Activated naive CD4-positive, alpha-beta T cell treated with anti-CD3 and anti-CD28 coated beads, Interleukin-2, amount 10 ng/mL, durations not matched to agents 7 days and 5 days (primary cell): ENCODE data around the gene SLC2A10.

Experiments
- CTCF ChIA-PET: fragments of 350-600 bp; sonication (Branson Sonifier 250); formaldehyde crosslinking; loops from one replicate; lab custom pipeline; 2021; ENCODE audit warnings: antibody characterized with exemption; lab: Charles Lee
- DNase-seq: peaks from one replicate; pipeline ENCODE4 v3.0.0-alpha.2; 2020
- H3K27ac Mint-ChIP-seq: one replicate; pipeline ENCODE4 v1.8.0; 2021; ENCODE audit warnings: mild to moderate bottlenecking, moderate library complexity, mixed read lengths
- H3K27me3 Mint-ChIP-seq: one replicate; pipeline ENCODE4 v1.8.0; 2021; ENCODE audit warnings: mild to moderate bottlenecking, mixed read lengths
- H3K36me3 Mint-ChIP-seq: one replicate; pipeline ENCODE4 v1.8.0; 2021; ENCODE audit warnings: mixed read lengths
- H3K4me1 Mint-ChIP-seq: one replicate; pipeline ENCODE4 v1.8.0; 2021; ENCODE audit warnings: mixed read lengths
- H3K4me3 Mint-ChIP-seq: one replicate; pipeline ENCODE4 v1.8.0; 2021; ENCODE audit warnings: mild to moderate bottlenecking, moderate library complexity, mixed read lengths
- H3K9me3 Mint-ChIP-seq: one replicate; pipeline ENCODE4 v1.8.0; 2021; ENCODE audit warnings: mixed read lengths

Gene SLC2A10

DNA sequence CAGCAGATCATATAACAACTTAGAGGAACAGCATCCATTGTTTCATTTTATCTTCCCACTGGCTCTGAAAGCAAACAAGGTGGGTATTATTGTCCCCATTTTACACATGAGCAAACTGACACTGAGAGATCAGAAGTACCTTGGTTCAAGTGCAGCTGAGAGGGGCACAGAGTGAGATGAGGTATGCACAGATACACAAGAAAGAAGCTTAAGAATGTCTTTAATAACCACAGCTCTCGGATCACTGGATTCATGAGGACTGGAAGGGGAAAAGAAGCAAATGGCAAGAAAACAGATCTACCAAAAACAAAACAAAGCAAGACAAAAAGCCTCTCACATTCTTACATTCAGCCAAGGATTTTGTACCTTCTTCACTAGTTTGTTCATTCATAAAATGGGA is 10.6 kb downstream of the SLC2A10 start:
- H3K27ac Mint-ChIP-seq = no peak overlapping the region
- H3K4me3 Mint-ChIP-seq = no peak overlapping the region
- peaks cover 5% of the 10 kb centered on the region for H3K9me3 Mint-ChIP-seq
- no peak for DNase-seq
- H3K27me3 Mint-ChIP-seq = peaks cover 10% of the 10 kb centered on the region
- no peaks in the 10 kb centered on the region for H3K36me3 Mint-ChIP-seq
- H3K4me1 Mint-ChIP-seq = no peaks in the 10 kb centered on the region
- CTCF ChIA-PET = no interaction called here

DNA sequence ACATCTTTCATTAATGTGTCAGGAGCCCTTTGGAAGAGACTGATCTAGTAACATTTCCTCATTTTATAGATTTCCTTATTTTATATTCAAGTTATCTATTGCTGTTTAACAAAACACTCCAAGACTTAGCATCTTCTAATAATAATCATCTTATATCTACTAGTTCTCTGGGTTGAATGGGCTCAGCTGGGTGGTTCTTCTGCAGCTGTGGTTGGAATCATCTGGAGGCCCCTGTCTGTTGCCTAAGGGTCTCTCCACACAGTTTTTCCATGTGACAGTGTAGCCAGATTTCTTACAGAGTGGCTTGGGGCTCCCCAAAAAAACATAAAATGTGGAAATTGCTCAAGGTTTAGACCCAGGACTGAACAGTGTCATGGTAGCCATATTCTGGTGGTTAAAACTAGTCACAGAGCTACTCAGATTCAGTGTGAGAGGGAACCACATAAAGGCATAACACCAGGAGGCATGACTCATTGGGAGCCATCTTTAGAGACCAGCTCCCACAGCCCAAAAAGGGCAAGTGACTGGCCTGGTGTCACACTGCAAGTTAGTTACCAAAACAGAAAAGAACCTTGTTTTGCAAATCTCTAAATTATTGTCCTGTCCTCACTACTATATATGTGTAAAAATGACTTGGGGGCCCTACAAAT is 11.5 kb downstream of the SLC2A10 start:
- Mint-ChIP-seq H3K27ac (no peak overlapping the region), H3K27me3 (peaks cover 10% of the 10 kb centered on the region), H3K4me3 (no peak overlapping the region), H3K4me1 (no peaks in the 10 kb centered on the region), H3K36me3 (no peaks in the 10 kb centered on the region), H3K9me3 (peaks cover 5% of the 10 kb centered on the region)
- DNase-seq = no peak
- CTCF ChIA-PET = no interaction called here

DNA sequence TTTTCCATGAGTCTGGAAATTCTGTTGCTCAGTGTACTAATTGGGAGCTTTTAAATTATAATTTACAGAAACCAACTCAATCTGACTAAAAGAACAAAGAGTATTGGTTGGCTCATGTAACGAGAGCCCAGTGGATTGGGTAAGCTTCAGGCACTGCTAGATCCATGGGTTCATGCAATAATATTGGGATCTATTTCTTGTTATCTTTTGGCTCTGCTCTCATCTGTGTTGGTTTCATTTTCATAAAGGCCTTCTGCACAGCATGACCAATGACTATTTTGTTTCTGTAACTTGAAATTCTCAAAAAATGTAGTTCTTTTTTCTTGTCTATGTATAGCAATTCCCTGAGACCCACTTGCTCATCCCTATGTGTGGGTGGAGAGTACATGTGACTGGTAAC is 12.0 kb downstream of the SLC2A10 start:
- H3K9me3 Mint-ChIP-seq = peaks cover 5% of the 10 kb centered on the region
- H3K27ac Mint-ChIP-seq = no peak overlapping the region
- H3K4me3 Mint-ChIP-seq = no peak overlapping the region
- no peaks in the 10 kb centered on the region for H3K4me1 Mint-ChIP-seq
- no peaks in the 10 kb centered on the region for H3K36me3 Mint-ChIP-seq
- CTCF ChIA-PET = no interaction called here
- DNase-seq = no peak
- peaks cover 10% of the 10 kb centered on the region for H3K27me3 Mint-ChIP-seq

DNA sequence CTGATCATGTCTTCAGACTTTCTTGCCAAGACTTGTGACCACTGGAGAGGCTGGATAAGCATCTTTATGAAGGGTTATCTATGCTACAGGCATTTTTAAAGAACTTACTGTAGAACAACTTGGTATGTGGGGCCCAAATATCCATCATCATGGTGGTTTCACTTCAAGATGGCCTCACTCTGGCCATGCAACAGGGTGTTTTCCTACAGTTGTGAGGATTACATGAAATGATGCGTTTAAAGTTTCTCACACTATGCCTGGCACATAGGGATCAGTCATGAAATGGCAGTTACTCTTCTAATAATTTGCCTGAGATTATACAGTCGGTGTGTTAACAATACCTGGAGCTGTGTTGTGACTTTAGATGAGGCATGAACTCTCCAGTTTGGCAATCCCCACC is 13.0 kb downstream of the SLC2A10 start:
- H3K4me1 Mint-ChIP-seq = no peaks in the 10 kb centered on the region
- no peak for DNase-seq
- H3K27me3 Mint-ChIP-seq = peaks cover 10% of the 10 kb centered on the region
- no peak overlapping the region for H3K4me3 Mint-ChIP-seq
- no peak overlapping the region for H3K27ac Mint-ChIP-seq
- CTCF ChIA-PET = no interaction called here
- H3K9me3 Mint-ChIP-seq = peaks cover 5% of the 10 kb centered on the region
- no peaks in the 10 kb centered on the region for H3K36me3 Mint-ChIP-seq

DNA sequence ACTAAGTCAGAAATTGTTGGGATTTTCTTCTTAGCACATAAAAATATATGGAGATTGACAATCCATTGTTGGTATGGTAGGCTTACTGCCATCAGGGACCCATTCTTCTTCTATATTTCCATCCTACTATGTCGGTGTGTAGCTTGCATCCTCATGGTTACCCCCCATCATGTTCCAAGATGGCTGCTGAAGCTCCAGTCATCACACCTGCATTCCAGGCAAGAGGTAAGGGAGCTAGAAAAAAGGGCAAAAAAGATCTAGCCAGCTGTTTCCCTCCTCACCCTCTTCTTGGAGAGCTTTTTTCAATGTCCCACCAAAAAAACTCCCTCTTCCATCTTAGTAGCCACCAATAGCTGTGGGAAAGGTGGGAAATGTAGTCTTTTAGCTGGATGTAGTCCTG is 13.6 kb downstream of the SLC2A10 start:
- Mint-ChIP-seq H3K27ac (no peak overlapping the region), H3K36me3 (no peaks in the 10 kb centered on the region), H3K9me3 (peaks cover 5% of the 10 kb centered on the region), H3K4me1 (no peaks in the 10 kb centered on the region), H3K27me3 (peaks cover 5% of the 10 kb centered on the region), H3K4me3 (no peak overlapping the region)
- no peak for DNase-seq
- CTCF ChIA-PET = no interaction called here

DNA sequence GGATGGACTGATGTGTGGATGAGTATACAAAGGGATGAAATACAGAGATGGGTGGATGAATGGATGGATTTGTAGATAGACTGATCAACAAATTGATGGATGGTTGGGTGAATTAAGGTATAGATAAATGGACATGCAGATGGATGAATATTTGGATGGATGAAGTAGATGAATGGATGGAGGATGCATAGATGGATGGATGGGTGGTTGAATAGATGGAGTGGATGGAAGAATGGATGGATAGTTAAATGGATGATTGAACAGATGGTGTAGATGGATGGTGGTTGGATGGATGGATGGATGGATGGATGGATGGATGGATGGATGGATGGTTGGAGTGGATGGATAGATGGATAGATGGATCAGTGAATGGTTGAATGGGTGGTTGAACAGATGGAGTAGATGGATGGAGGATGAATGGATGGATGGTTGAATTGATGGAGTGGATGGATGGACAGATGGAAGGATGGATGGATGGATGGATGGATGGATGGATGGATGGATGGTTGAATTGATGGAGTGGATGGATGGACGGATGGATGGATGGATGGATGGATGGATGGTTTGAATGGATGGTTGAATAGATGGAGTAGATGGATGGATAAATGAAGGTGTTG is 15.0 kb downstream of the SLC2A10 start:
- H3K27me3 Mint-ChIP-seq = no peaks in the 10 kb centered on the region
- CTCF ChIA-PET = no interaction called here
- H3K27ac Mint-ChIP-seq = no peak overlapping the region
- H3K4me3 Mint-ChIP-seq = no peak overlapping the region
- DNase-seq = no peak
- H3K36me3 Mint-ChIP-seq = no peaks in the 10 kb centered on the region
- H3K9me3 Mint-ChIP-seq = peaks cover 5% of the 10 kb centered on the region
- H3K4me1 Mint-ChIP-seq = no peaks in the 10 kb centered on the region

DNA sequence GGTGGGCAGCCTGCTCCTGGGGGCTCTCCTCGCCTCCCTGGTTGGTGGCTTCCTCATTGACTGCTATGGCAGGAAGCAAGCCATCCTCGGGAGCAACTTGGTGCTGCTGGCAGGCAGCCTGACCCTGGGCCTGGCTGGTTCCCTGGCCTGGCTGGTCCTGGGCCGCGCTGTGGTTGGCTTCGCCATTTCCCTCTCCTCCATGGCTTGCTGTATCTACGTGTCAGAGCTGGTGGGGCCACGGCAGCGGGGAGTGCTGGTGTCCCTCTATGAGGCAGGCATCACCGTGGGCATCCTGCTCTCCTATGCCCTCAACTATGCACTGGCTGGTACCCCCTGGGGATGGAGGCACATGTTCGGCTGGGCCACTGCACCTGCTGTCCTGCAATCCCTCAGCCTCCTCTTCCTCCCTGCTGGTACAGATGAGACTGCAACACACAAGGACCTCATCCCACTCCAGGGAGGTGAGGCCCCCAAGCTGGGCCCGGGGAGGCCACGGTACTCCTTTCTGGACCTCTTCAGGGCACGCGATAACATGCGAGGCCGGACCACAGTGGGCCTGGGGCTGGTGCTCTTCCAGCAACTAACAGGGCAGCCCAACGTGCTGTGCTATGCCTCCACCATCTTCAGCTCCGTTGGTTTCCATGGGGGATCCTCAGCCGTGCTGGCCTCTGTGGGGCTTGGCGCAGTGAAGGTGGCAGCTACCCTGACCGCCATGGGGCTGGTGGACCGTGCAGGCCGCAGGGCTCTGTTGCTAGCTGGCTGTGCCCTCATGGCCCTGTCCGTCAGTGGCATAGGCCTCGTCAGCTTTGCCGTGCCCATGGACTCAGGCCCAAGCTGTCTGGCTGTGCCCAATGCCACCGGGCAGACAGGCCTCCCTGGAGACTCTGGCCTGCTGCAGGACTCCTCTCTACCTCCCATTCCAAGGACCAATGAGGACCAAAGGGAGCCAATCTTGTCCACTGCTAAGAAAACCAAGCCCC is 16.0 kb downstream of the SLC2A10 start:
- H3K27me3 Mint-ChIP-seq = no peaks in the 10 kb centered on the region
- H3K4me3 Mint-ChIP-seq = no peak overlapping the region
- no peaks in the 10 kb centered on the region for H3K4me1 Mint-ChIP-seq
- peaks cover 3% of the 10 kb centered on the region for H3K9me3 Mint-ChIP-seq
- CTCF ChIA-PET = no interaction called here
- H3K36me3 Mint-ChIP-seq = no peaks in the 10 kb centered on the region
- no peak for DNase-seq
- no peak overlapping the region for H3K27ac Mint-ChIP-seq

DNA sequence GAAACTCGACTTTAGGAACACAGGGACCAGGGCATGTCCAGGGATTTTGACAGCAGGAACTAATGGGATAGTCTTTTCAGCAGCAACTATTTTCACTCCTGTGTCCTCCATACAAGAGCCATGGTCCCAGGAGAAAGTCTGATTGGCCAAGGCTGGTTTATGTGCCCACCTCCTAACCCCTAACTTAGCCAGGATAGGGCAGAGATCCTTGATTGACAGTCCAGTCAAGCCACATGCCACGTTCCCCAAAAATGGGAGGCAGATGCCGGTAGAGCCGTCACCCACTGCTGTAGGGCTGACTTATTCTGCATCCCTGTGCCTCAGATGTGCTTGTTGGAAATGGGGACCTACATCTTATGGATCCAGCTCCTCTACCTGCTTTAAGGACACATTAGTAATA is 22.3 kb downstream of the SLC2A10 start:
- Mint-ChIP-seq H3K4me3 (no peak overlapping the region), H3K27ac (no peak overlapping the region), H3K4me1 (no peaks in the 10 kb centered on the region), H3K27me3 (peaks cover 5% of the 10 kb centered on the region), H3K9me3 (no peaks in the 10 kb centered on the region), H3K36me3 (no peaks in the 10 kb centered on the region)
- CTCF ChIA-PET = no interaction called here
- DNase-seq = no peak

DNA sequence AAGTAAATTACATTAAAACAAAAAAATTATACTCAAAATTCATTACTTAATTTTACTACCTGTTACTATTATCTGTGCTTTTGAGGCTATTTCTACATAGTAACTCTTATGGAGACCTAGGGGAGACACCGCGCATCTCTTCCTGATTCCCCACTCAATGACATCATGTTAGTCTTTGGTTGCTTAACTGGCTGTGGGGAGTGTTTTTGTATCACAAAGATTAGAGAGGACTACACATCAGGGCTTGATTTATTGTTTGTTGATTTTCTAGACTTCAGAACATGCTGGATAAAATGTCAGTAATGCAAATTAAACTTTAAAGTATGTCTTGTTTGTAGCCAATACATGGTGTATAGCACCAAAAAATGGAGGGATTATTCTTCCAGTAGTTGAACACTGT is 26.0 kb downstream of the SLC2A10 start:
- DNase-seq = no peak
- CTCF ChIA-PET = no interaction called here
- Mint-ChIP-seq H3K27ac (no peak overlapping the region), H3K9me3 (no peaks in the 10 kb centered on the region), H3K4me3 (no peak overlapping the region), H3K4me1 (no peaks in the 10 kb centered on the region), H3K27me3 (peaks cover 24% of the 10 kb centered on the region), H3K36me3 (no peaks in the 10 kb centered on the region)

DNA sequence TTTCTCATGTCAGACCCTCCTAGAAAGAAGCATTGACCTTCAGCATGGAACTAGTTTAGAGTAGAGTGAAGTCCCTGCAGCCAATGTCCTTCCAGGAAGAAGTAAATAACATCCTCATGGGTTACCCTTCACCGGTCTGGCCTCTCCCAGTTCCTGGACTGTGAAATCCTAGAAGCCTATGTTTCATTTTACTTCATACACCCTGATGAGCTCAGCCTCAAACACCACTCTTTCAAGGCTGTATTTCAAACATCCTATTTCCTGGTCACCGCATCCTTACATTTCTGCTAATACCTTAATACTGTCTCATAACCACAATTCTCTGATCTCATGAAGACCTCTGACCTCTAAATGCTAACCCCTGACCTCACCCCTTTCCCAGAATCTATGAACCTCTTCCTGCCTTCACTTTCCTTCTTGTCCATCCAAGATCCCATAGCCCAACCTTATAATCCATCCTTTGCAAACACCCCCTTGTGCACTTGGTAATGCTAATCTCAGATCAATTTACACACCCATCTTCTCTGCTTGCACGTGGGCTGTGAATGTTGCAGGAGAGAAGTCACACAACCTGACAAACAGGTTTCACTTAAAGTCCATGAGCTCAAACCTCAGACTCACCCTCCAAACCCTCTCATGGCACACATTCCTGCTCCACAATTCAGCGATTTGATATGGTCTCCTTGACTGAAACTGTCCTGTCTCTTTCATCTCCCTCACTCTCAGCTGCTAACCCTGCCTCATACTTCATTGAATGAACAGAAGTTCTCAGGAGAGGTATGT is 30.2 kb downstream of the SLC2A10 start:
- Mint-ChIP-seq H3K36me3 (no peaks in the 10 kb centered on the region), H3K9me3 (no peaks in the 10 kb centered on the region), H3K4me3 (no peak overlapping the region), H3K4me1 (no peaks in the 10 kb centered on the region), H3K27me3 (peaks cover 42% of the 10 kb centered on the region), H3K27ac (no peak overlapping the region)
- no peak for DNase-seq
- CTCF ChIA-PET = interaction anchor here (0.6 to 1.1 kb wide), 3 partner anchors 13 to 496 kb away, joined by 3 read pairs; no protein-coding TSS in a partner anchor

DNA sequence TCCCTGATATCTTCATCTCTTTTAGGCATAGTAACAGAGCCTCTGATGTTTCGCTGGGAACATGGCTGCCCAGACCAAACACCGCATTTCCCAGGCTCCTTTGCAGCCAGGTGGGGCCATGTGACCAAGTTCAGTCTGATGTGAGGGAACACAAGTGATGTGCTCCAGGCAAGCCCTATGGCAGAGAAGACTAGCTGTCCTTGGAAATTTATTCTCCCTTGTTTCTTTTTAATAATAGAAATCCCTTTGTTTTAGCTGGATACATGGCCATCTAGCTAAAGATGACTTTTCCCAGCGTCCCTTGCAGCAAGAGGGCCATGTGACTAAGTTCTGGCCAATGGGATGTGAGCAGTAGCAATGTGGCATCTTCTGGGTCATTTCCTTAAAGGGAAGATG is 30.8 kb downstream of the SLC2A10 start:
- Mint-ChIP-seq H3K27me3 (peaks cover 42% of the 10 kb centered on the region), H3K27ac (no peak overlapping the region), H3K4me1 (no peaks in the 10 kb centered on the region), H3K4me3 (no peak overlapping the region), H3K9me3 (no peaks in the 10 kb centered on the region), H3K36me3 (no peaks in the 10 kb centered on the region)
- DNase-seq = no peak
- CTCF ChIA-PET = interaction anchor here (0.9 to 1.1 kb wide), 2 partner anchors 12 to 18 kb away, joined by 3 read pairs; no protein-coding TSS in a partner anchor

DNA sequence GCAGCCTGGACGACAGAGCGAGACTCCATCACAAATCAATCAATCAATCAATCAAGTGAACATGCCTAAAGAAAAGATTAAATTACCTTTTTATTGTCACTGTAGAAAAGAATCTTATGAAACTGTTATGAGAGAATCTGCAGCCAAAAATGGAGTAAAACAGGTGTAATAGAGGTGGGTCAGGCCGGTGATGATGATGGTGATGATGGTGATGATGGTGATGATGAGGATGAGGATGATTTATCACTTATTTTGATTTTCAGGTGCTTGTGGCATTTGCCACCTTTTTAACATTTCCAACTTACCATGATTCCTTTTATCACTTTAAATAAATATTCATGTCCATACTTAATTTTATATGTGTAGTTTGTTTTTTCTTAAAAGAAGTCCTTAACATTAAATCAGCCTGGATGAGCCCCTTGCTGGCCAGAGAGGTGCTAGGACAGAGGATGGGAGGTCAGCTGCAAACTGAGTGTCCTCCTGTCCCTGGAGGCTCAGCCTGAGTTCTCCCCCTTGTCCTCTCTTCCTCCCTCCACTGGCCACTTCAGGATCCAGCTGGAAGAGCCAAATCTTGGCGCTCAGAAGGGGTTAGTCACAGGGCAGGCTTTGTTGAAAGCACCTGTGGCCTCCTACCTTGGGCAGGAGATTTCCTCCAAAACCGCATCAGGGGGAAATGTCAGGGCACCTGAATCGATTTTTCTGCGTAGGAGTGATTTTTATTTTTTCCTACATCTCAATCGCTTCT is 32.6 kb downstream of the SLC2A10 start:
- no peaks in the 10 kb centered on the region for H3K4me1 Mint-ChIP-seq
- H3K27me3 Mint-ChIP-seq = peaks cover 54% of the 10 kb centered on the region
- H3K4me3 Mint-ChIP-seq = no peak overlapping the region
- DNase-seq = no peak
- H3K36me3 Mint-ChIP-seq = no peaks in the 10 kb centered on the region
- CTCF ChIA-PET = no interaction called here
- H3K27ac Mint-ChIP-seq = no peak overlapping the region
- H3K9me3 Mint-ChIP-seq = no peaks in the 10 kb centered on the region

DNA sequence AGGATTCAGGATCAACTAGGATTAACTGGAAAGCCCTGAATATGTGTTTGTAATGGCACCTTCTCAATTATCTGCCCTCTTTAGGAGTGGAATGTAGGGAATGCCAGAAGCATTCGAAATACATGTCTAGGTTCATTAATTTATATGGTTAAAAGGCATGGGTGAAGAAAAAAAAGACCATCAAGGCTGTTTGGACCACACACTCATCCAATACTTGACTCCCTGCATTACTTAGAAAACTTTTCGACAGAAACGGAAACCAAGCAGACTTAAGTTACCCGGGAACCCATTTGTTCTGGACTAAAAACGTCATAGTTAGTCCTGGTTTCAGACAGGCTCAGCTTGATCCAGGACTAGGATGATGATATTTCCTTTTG is 33.2 kb downstream of the SLC2A10 start:
- CTCF ChIA-PET = no interaction called here
- peaks cover 49% of the 10 kb centered on the region for H3K27me3 Mint-ChIP-seq
- no peak for DNase-seq
- H3K27ac Mint-ChIP-seq = no peak overlapping the region
- H3K36me3 Mint-ChIP-seq = no peaks in the 10 kb centered on the region
- H3K9me3 Mint-ChIP-seq = no peaks in the 10 kb centered on the region
- H3K4me3 Mint-ChIP-seq = no peak overlapping the region
- no peaks in the 10 kb centered on the region for H3K4me1 Mint-ChIP-seq
